ENCODE data around the gene ITGB2.

The ITGB2 gene

DNA sequence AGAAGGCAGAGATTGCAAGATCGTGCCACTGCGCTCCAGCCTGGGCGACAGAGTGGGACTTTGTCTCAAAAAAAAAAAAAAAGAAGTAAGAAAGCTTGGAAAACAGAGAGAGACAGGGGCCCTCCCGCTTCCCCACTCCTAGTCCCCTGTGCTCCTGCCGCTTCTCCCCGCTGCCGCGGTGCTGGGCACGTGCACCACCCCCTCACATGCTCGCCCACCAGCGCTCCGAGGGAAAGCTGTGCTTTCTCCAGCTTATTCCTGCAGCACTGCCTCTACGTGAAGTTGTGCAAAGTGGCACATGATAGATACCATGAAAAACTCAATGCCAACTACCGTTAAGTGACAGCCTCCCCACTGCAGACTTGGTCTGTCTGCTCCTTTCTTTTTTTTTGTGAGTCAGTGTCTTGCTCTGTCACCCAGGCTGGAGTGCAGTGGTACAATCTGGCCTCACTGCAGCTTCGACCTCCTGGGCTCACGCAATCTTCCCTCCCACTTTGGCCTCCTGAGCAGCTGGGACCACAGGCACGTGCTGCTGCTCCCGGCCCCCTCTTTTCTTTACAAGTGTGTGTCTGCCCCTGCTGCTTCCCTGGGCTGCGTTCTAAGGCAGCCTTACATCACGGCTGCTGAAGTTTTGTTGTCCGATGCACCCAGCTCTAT lies 34.6 kb upstream of the ITGB2 start:
- no peak for DNase-seq (ENCODE audit: low read depth)

DNA sequence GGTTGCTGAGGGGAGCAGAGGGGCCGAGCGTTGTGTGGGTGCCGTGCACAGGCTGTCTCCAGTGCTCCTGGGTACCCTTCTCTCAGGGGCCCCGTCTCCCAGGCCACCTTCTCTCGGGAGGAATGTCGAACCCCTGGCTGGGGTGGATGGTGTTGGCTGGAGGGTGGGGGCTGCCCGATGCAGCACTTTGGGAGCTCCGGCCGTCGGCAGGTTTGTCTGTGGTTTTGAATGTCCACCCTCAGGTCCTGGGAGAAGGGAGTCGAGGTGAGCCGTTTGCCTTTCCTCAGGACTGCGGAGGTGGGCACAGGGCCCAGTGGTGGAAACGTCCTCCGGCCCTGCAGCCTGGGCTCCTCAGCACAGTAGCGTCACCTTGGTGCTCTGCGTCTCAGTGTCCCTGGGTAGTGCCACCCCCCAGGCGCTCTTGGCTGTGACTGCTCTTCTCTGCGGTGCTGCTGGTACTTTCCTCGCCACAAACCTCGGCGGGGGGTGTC lies 33.6 kb upstream of the ITGB2 start:
- no peak for DNase-seq (ENCODE audit: low read depth)

DNA sequence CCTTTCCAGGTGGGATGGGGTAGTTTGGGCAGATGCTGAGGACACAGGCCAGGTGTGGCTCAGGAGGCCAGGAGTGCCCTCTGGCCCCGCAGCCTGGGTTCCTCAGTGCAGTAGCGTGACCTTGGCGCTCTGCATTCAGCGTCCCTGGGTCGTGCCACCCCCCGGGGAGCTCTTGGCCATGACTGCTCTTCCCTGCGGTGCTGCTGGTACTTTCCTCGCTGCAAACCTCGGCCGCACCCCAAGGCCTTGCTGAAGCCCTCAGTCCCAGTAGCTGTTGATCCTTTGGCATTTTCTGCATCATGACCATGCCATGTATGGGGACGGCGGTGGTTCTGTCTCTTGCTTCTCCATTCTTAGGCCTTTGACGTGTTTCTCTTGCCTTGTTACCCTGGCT lies 32.9 kb upstream of the ITGB2 start:
- no peak for DNase-seq (ENCODE audit: low read depth)

DNA sequence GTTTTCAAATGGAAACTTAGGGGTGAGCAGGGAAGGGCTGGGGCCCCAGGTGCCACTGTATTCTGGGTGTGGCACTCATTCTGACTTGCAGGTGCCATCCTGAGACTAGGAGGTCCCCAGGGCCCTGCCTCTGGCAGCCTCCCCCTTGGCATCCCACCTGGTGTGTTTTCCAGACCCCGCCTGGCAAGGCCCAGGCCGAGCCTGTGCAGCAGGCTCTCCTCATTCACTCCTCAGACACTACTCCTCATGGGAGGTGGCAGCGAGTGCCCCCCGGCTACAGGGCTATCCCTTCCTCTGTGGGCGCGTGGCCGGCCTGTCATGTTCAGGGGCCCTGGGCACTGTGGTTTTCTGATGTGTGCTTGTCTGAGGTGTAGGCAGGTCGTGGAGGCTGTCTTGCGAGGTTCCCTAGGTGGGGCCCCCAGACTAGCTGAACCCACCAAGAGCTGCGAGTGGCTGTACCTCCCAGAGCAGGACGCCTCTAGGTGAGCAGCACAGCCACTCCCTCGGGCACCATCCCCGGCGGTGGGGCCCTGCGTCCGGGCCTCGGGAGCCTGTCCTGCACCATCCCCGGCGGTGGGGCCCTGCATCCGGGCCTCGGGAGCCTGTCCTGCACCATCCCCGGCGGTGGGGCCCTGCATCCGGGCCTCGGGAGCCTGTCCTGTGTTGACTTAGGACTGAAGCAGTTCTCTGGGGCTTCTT lies 32.4 kb upstream of the ITGB2 start:
- DNase-seq (ENCODE audit: low read depth): no peak

DNA sequence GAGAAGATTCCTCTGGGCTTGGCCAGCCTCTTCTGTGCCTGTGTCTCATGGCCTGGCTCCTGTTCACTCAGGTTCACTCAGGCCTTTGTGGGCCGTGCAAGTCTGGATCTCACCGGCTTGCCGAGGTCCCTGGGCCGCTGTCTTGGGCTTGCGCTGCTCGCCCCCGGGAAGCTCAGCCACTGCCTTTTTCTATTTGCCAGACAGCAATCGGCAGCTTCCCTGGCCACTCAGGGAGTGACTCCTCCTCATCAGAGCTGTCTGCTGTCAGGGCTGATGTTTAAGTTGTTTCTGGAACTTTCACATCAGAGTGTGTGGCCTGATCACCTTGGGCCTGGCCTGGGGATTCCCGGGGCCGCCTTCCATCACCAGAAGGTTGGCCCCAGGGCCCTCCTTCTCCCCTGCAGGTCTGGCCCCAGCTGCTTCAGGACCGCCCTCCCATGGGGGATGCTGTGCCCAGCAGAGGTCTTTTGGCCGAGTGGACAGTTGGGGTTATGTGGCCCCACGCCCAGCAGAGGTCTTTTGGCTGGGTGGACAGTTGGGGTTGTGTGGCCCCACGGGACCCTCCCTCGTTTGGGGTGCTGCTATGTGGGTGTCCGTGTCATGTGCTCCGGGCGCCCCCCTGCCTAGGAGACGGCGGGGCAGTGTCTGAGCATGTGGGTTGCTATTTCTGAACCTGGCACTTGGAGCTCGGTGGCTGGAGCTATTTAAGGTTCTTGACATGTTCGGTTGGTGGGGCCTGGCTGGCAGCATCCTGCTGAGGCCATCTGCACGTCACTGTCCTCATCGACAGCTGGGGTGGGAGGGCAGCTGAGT lies 31.6 kb upstream of the ITGB2 start:
- DNase-seq (ENCODE audit: low read depth): no peak

DNA sequence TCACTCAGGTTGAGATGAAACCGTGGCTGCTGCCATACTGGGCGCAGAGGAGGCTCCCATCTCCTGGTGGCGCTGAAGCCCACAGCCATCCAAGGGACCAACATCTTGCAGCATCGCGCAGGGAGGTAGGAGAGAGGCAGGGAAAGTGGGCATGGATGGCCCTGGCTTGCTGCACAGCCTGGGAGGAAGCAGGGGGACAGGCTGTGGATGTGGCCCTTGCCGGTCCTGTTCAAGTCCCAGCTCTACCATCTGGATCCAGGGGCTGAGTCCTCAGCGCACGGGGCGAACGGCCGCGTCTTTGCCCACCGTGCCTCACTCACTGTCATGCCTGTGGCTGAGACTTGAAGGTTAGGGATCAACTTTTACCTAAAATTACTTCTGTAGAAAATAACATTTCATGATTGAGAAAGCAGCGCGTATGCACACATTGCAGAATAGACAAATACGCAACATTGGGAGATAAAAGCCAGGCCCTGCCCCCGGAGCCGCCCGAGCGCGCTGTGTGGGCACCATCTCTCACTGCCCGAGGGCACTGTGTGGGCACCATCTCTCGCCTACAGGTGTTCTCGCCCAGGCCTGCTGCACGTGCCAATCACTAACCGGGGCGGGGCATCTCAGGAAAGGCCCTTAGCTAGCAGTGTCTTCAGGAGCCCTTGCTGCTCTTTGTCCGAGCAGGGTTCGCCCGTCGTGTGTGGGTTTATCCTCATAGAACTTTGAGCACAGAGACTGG lies 30.7 kb upstream of the ITGB2 start:
- no peak for DNase-seq (ENCODE audit: low read depth)

DNA sequence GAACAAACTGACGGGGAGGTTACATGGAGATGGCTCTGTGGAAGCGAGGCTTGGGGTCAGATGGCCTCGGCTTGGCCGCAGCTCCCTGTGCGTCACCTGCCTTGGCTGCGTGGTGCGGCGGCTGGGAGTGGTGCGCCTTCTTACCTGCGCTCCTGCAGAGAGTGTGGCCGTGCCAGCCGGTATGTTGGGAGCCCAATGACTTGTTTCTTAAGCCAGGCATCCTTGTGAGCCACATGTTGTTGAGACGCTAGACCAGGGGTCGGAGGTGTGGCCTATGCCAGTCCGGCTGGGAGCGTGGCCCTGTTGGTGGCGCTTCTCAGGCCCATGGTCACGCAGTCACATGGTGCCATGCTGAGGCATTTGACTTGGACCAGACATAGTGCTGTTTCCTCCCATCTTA lies 29.7 kb upstream of the ITGB2 start:
- no peak for DNase-seq (ENCODE audit: low read depth)

DNA sequence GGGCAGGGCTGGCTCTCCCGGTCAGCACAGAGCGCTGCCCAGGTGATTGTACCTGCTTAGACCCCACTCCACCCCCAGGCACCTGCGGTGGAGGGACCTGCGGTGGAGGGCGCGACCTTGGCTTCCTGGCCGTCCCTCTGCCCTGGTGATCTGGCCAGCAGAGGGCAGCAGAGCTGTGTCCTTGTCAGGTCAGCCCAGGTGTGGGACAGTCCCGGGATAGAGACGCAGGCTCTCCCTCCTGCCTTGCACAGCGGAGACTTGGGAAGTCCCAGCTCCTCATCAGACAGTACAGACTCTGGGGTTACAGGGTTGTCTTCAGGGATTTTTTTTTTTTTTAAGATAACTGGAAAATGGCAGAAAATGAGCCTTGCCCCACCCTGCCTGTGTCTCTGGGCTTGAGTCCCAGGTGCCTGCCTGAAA lies 29.1 kb upstream of the ITGB2 start:
- DNase-seq (ENCODE audit: low read depth): peak; percentile 86

DNA sequence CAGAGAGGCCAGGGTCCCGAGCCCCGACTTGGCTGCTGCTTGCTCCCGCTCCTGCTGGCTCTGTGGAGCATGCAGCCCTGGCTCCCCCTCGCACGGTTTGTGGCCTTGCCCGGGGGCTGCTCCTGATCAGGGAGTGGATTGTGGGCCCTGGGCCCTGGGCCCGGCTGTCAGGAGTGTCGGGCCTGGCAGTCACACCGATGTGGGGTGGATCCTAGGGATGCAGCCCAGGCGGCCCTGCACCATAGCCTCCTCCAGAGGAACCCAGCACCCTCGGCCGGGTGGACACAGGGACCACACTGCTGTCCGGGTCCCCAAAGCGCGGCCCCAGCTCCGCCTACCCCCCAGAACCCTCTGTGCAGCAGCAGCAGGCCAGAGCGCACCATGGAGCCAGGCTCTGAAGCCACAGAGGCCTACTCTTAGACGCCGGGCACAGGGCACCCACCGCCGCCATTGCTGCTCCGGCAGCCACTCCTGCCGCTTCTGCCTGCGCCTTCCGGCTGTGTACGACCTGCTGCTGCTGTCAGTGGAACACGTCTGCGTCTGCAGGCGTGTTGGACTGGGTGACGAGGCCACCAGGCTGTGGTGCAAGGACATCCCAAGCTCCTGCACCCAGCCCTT lies 28.6 kb upstream of the ITGB2 start:
- DNase-seq (ENCODE audit: low read depth): no peak

DNA sequence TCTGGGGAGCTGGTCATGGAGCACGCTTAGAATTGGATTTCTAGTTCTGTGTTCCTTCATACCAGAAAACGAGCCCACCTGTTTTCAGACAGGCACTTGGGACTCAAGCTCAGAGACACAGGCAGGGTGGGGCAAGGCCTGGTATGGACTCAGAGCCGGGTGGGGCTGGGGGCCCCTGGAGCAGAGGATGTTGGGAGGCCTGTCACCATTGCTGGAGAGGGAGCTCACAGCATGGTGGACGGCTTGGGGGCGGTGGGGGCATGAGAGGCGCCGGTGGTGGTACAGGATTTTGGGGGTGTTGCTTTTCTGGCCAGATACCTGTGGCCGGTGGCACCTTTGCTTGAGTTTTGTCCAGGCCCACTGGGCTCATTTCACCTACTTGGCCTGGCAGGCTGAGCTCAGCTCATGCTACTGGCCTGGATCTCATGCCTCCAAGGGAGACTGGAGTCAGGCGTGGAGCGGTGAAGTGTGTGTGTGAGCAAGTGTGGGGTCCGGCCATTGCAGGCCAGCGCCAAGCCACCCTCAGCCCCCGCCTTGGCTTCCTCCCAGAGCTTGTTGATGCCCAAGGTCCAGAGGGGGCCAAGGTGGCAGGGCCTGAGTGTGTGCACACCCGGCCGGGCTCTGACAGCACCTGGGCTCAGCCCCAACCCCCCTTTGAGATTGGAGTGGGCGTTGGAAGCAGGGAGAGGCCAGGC lies 27.9 kb upstream of the ITGB2 start:
- DNase-seq (ENCODE audit: low read depth): no peak

DNA sequence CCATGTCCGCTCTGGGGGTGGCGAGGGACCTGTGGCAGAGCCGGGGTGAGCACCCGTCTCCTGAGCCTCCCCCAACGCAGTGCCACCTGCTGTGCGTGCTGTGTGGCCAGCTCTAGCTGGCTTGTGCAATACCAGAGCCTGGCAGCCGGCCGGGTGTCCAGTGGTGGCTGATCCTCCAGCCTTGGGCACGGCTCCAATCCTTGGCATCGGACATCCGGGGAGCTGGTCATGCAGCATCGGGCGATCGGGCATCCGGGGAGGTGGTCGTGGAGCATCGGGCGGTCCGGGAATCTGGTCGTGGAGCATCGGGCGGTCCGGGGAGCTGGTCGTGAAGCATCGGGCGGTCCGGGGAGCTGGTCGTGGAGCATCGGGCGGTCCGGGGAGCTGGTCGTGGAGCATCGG lies 27.2 kb upstream of the ITGB2 start:
- DNase-seq (ENCODE audit: low read depth): no peak

DNA sequence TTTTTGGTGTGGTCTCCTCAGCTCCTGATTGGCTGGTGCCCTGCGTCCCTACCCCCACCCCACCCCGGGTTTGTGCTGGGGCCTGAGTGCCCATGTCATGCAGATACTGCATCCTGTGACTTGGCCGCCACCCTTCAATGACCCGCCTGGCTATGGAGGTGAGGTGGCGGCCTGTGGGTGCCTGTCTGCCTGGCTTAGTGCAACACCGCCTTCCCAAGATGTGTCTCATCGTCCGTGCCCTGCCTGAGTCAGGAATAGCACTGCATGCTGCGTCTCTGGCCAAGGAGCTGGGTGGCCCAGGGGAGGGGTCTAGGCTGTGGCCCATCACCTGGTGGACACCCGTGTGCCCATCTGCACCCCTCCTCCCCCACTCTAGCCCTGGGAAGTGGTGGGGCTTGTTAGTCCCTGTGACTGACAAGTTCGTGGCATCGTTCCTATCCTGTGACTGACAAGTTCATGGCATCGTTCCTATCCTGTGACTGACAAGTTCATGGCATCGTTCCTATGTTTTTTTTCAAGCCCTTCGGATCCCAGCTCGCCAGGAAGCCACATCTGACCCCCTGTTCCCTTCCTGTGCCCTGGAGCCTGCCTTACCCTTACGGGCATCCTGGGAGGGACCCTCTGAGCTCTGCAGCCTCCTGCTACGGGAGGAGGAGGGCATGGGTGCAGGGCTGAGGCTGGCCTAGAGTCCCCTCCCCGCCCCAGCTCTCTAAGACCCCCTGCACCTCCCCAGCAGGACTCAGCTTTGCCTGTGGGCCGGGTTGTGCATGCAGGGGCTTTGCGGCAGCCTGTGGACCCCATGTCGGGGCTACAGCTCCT lies 26.6 kb upstream of the ITGB2 start:
- DNase-seq (ENCODE audit: low read depth): no peak

DNA sequence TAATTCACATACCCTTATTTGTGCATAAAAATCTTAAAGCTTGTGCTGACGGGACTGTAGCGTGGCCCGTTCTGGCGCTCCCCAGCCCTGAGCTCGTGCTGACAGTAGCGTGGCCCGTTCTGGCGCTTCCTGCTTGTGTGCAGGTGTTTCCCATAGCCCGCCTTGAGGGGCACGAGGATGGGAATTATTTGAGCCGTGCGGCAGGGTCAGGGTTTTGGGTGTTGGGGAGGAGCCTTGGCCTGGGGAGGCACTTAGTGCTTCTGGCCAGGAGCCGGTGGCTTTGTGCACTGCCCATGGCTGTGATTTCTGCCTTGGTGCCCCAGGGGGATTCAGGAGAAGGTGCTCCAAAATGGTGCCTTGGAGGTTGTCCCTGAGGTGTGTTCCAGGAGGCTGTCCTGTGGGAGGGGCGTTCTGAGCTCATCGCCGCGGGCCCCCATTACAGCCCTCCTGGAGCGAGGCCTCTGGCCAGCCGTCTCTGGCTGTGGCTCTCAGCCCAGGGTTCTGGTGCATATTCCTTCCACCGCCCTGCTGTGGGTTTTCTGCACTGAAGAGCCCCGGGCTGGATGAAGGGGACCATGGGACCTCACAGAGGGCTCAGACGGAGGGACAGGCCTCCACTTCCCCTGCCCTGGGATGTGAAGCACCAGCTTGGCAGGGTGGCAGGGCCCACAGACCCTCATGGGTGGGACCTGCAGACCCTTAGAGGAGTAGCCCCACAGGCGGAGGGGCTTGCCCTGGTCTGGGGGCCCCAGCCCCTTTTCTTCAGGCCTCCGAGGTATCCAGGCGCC lies 25.7 kb upstream of the ITGB2 start:
- DNase-seq (ENCODE audit: low read depth): no peak

DNA sequence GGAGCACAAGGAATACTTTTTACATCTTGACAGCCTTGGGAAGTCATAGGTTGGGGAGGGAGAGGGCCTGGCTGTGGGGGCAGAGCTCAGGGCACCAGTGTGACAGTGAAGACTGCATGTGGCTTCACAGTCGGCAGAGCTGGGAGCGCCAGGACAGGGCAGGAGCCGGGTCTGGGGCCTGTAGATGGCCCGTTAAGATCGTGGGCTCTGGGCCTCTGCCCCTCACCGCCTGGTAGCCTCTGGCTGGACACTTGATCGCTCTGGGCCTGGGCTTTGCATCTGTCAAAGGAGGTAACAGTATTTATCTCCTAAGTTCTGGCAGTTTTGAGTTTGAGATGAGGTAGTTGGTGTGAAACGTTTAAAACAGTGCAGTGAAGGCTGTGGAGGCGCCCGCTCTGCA lies 23.9 kb upstream of the ITGB2 start:
- no peak for DNase-seq (ENCODE audit: low read depth)

DNA sequence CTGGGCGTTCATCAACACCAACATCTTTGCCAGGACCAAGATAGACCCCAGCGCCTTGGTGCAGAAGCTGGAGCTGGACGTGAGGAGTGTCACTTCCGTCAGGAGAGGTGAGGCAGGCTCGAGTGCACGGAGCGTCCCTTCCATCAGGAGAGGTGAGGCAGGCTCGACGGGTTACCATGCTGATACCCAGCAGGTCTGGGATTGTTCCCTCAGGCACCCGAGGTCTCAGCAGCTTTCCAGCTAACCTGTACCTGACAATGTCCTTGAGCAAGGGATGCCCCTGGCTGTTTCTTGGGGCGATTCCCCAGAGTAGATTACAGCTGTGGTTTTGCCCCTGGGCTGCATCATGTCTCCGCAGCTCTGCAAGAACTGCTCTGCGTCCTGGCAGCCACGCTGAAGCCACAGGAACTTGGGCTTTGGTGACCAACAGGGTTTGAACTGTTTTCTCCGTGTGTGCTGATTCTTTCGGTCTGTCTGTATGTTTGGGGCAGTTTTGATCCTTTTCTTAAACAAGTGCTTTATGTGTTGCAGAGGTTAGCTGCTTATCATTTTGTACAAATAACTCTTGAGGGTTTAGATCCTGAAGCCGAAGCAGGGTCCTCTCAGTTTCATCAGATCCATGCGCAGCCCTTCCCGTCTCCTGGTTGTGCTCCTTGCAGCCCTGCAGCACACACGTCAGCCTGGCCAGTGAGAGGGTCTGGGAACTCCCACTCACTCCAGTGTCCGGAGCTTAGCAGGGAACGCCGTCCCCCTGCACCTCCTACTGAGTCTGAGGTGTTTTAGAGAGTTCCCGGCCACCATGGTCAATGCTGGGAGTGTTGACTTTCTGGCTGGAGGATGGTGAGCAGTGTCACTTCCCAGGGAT lies 23.2 kb upstream of the ITGB2 start:
- no peak for DNase-seq (ENCODE audit: low read depth)

DNA sequence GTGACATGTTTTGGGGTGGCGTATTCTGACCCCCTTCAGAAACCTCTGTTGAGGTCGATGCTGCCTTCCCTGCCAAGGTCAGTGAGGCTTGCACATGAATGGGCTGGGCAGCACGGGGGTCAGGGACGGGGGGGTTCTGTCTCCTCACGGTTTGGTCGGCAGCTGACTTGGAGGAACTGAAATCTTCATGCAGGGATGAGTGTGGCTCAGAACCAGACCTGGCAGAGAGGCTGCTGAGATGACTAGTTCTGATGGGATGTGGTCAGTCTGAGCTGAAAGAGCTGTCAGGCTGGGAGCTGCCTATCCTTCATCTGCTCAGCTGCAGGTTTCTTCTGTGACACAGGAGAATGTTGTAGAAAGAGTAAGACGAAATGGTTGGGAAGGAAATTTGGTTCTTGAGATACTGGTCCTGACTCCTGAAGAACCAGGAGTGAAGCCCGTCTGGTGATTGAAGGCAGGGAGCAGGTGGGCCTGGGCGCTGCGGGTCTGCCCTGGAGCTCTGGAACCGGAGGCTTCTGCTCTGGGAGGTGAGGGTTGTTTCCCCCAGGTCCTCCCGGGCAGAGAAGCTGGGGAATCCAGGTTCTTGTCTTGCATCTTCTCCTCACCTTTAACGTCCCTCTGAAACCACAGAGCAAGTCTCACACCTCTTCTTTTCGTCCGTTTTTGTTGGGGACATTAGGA lies 22.4 kb upstream of the ITGB2 start:
- no peak for DNase-seq (ENCODE audit: low read depth)

DNA sequence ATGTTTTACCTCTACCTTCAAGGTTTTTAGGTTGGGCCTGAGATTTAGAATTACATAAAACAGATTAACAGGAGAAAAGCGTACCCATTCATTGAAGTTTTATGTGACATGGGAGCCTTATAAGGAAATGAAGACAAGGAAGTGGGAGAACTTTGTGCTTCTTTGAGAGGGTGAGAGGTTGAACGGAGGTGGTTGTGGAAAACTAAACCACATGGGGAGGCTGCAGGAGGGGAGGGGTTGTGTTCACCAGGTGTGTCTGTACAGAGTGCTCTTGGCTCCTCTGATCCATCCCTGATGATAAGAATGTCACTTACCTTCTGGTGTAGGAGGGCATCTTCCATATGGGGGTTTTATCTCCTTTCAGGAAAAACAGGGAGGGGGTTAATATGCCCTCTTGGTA lies 21.9 kb upstream of the ITGB2 start:
- DNase-seq (ENCODE audit: low read depth): no peak

DNA sequence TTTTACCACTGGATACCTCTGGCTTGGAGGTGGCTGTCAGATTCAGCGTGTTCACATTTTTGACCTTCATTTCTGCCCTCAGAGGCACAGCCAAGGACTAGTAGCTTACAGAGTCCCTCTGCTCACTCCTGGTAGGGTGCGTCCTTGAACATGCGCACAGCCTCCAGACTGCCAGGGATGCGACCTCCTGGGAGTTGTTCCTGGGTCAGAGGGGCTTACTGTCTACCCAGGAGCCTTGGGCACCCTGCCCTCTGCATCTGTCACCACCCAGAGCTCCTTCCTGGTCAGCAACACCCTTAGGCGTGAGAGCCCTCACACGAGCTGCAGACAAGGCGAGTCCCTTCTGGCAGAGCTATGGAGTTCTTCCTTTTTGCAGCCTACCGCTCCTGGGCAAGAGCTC lies 20.9 kb upstream of the ITGB2 start:
- DNase-seq (ENCODE audit: low read depth): no peak

Measured in activated T-cell treated with anti-CD3 and anti-CD28 coated beads for 1 hour (primary cell).